Measurements from ENCODE around the gene CACNA1A.

CACNA1A gene

GRCh38 chr19:13484166-13484565, 22.1 kb downstream of the CACNA1A start:
- no peak overlapping the region for H4K8ac ChIP-seq (ENCODE audit: low read depth, low read length)
- no peak overlapping the region for H3K27ac ChIP-seq (ENCODE audit: low read depth, low read length)
- no peaks in the 10 kb centered on the region for H3K4me1 ChIP-seq (ENCODE audit: control insufficient read depth in 1 of 2, insufficient read depth in 2 of 2, low read length in 2 of 2)
- no peaks in the 10 kb centered on the region for H3K27me3 ChIP-seq (ENCODE audit: insufficient read depth, low read length)
- H2BK120ac ChIP-seq (ENCODE audit: insufficient read depth, low read length, poor library complexity): no peak overlapping the region
- H3K79me1 ChIP-seq (ENCODE audit: low read length): no peaks in the 10 kb centered on the region
- H2AK5ac ChIP-seq (ENCODE audit: low read length): no peak overlapping the region
- no peak overlapping the region for H3K4ac ChIP-seq (ENCODE audit: low read depth, low read length)
- no peak overlapping the region for H4K12ac ChIP-seq (ENCODE audit: low read depth, low read length)
- H3K4me3 ChIP-seq (ENCODE audit: low read depth, low read length): no peak overlapping the region
- H3K9ac ChIP-seq (ENCODE audit: low read length): no peak overlapping the region
- H3K18ac ChIP-seq (ENCODE audit: low read length): no peak overlapping the region
- no peaks in the 10 kb centered on the region for H3K36me3 ChIP-seq (ENCODE audit: control insufficient read depth in 1 of 2, insufficient read depth in 2 of 2, low read length in 2 of 2)
- no peak overlapping the region for H3K4me2 ChIP-seq (ENCODE audit: low read length)
- DNase-seq: no peak
- H2BK5ac ChIP-seq (ENCODE audit: low read depth, low read length, poor library complexity): no peak overlapping the region
- H2BK12ac ChIP-seq (ENCODE audit: low read length): no peak overlapping the region
- H3K14ac ChIP-seq (ENCODE audit: low read length): no peak overlapping the region
- H3K79me2 ChIP-seq (ENCODE audit: control insufficient read depth, insufficient read depth, low read length, poor library complexity): no peaks in the 10 kb centered on the region
- H3K23ac ChIP-seq (ENCODE audit: low read length): no peak overlapping the region
- no peaks in the 10 kb centered on the region for H3K9me3 ChIP-seq (ENCODE audit: insufficient read depth, low read depth, low read length)
- no peak overlapping the region for H4K91ac ChIP-seq (ENCODE audit: low read depth, low read length)
- no peak overlapping the region for H2AFZ ChIP-seq (ENCODE audit: insufficient read depth, low read length, poor library complexity)
- no CpG with 5 or more reads among the region's 1 CpG for WGBS (ENCODE audit: extremely low coverage, insufficient coverage, insufficient read length)

- Histone ChIP-seq H3K79me1 (ENCODE audit: low read length) (no peaks in the 10 kb centered on the region), H3K79me2 (ENCODE audit: control insufficient read depth, insufficient read depth, low read length, poor library complexity) (no peaks in the 10 kb centered on the region), H4K8ac (ENCODE audit: low read depth, low read length) (no peak overlapping the region), H3K27me3 (ENCODE audit: insufficient read depth, low read length) (no peaks in the 10 kb centered on the region), H3K4me3 (ENCODE audit: low read depth, low read length) (no peak overlapping the region), H3K4me1 (ENCODE audit: control insufficient read depth in 1 of 2, insufficient read depth in 2 of 2, low read length in 2 of 2) (no peaks in the 10 kb centered on the region), H3K4ac (ENCODE audit: low read depth, low read length) (no peak overlapping the region), H3K36me3 (ENCODE audit: control insufficient read depth in 1 of 2, insufficient read depth in 2 of 2, low read length in 2 of 2) (no peaks in the 10 kb centered on the region), H3K4me2 (ENCODE audit: low read length) (no peak overlapping the region), H4K91ac (ENCODE audit: low read depth, low read length) (no peak overlapping the region), H2AFZ (ENCODE audit: insufficient read depth, low read length, poor library complexity) (no peak overlapping the region), H2BK120ac (ENCODE audit: insufficient read depth, low read length, poor library complexity) (no peak overlapping the region), H3K14ac (ENCODE audit: low read length) (no peak overlapping the region), H4K12ac (ENCODE audit: low read depth, low read length) (no peak overlapping the region), H3K18ac (ENCODE audit: low read length) (no peak overlapping the region), H2BK12ac (ENCODE audit: low read length) (no peak overlapping the region), H2AK5ac (ENCODE audit: low read length) (no peak overlapping the region), H2BK5ac (ENCODE audit: low read depth, low read length, poor library complexity) (no peak overlapping the region), H3K23ac (ENCODE audit: low read length) (no peak overlapping the region), H3K27ac (ENCODE audit: low read depth, low read length) (no peak overlapping the region), H3K9me3 (ENCODE audit: insufficient read depth, low read depth, low read length) (no peaks in the 10 kb centered on the region), H3K9ac (ENCODE audit: low read length) (no peak overlapping the region)
- WGBS (ENCODE audit: extremely low coverage, insufficient coverage, insufficient read length): no CpG with 5 or more reads among the region's 5 CpGs
- DNase-seq: no peak
Observed at GRCh38 chr19:13483215-13483614, 23.1 kb downstream of the CACNA1A start.

- Histone ChIP-seq H2AK5ac (ENCODE audit: low read length) (no peak overlapping the region), H2BK12ac (ENCODE audit: low read length) (no peak overlapping the region), H3K27ac (ENCODE audit: low read depth, low read length) (no peak overlapping the region), H3K18ac (ENCODE audit: low read length) (no peak overlapping the region), H4K12ac (ENCODE audit: low read depth, low read length) (no peak overlapping the region), H4K91ac (ENCODE audit: low read depth, low read length) (no peak overlapping the region), H3K4ac (ENCODE audit: low read depth, low read length) (no peak overlapping the region), H3K4me3 (ENCODE audit: low read depth, low read length) (no peak overlapping the region), H3K4me2 (ENCODE audit: low read length) (no peak overlapping the region), H3K9ac (ENCODE audit: low read length) (no peak overlapping the region), H3K79me1 (ENCODE audit: low read length) (no peaks in the 10 kb centered on the region), H3K9me3 (ENCODE audit: insufficient read depth, low read depth, low read length) (peaks cover 11% of the 10 kb centered on the region), H3K4me1 (ENCODE audit: control insufficient read depth in 1 of 2, insufficient read depth in 2 of 2, low read length in 2 of 2) (no peaks in the 10 kb centered on the region), H2AFZ (ENCODE audit: insufficient read depth, low read length, poor library complexity) (no peak overlapping the region), H2BK120ac (ENCODE audit: insufficient read depth, low read length, poor library complexity) (no peak overlapping the region), H3K23ac (ENCODE audit: low read length) (no peak overlapping the region), H2BK5ac (ENCODE audit: low read depth, low read length, poor library complexity) (no peak overlapping the region), H3K36me3 (ENCODE audit: control insufficient read depth in 1 of 2, insufficient read depth in 2 of 2, low read length in 2 of 2) (no peaks in the 10 kb centered on the region), H3K14ac (ENCODE audit: low read length) (no peak overlapping the region), H3K27me3 (ENCODE audit: insufficient read depth, low read length) (no peaks in the 10 kb centered on the region), H4K8ac (ENCODE audit: low read depth, low read length) (no peak overlapping the region), H3K79me2 (ENCODE audit: control insufficient read depth, insufficient read depth, low read length, poor library complexity) (no peaks in the 10 kb centered on the region)
- no CpG with 5 or more reads among the region's 2 CpGs for WGBS (ENCODE audit: extremely low coverage, insufficient coverage, insufficient read length)
- DNase-seq: no peak
Observed at GRCh38 chr19:13478576-13478975, 27.7 kb downstream of the CACNA1A start.

- no peak overlapping the region for H2AFZ ChIP-seq (ENCODE audit: insufficient read depth, low read length, poor library complexity)
- H3K9me3 ChIP-seq (ENCODE audit: insufficient read depth, low read depth, low read length): peaks cover 11% of the 10 kb centered on the region
- H3K79me2 ChIP-seq (ENCODE audit: control insufficient read depth, insufficient read depth, low read length, poor library complexity): no peaks in the 10 kb centered on the region
- H3K36me3 ChIP-seq (ENCODE audit: control insufficient read depth in 1 of 2, insufficient read depth in 2 of 2, low read length in 2 of 2): no peaks in the 10 kb centered on the region
- no peak for DNase-seq
- H2BK120ac ChIP-seq (ENCODE audit: insufficient read depth, low read length, poor library complexity): no peak overlapping the region
- H3K79me1 ChIP-seq (ENCODE audit: low read length): no peaks in the 10 kb centered on the region
- WGBS (ENCODE audit: extremely low coverage, insufficient coverage, insufficient read length): no CpG with 5 or more reads among the region's 1 CpG
- H3K18ac ChIP-seq (ENCODE audit: low read length): no peak overlapping the region
- no peak overlapping the region for H3K4me2 ChIP-seq (ENCODE audit: low read length)
- no peak overlapping the region for H2AK5ac ChIP-seq (ENCODE audit: low read length)
- H3K4me3 ChIP-seq (ENCODE audit: low read depth, low read length): no peak overlapping the region
- no peak overlapping the region for H3K23ac ChIP-seq (ENCODE audit: low read length)
- no peak overlapping the region for H3K14ac ChIP-seq (ENCODE audit: low read length)
- H4K8ac ChIP-seq (ENCODE audit: low read depth, low read length): no peak overlapping the region
- no peaks in the 10 kb centered on the region for H3K4me1 ChIP-seq (ENCODE audit: control insufficient read depth in 1 of 2, insufficient read depth in 2 of 2, low read length in 2 of 2)
- no peak overlapping the region for H2BK5ac ChIP-seq (ENCODE audit: low read depth, low read length, poor library complexity)
- H3K27ac ChIP-seq (ENCODE audit: low read depth, low read length): no peak overlapping the region
- H2BK12ac ChIP-seq (ENCODE audit: low read length): no peak overlapping the region
- H3K27me3 ChIP-seq (ENCODE audit: insufficient read depth, low read length): no peaks in the 10 kb centered on the region
- no peak overlapping the region for H3K9ac ChIP-seq (ENCODE audit: low read length)
- H4K12ac ChIP-seq (ENCODE audit: low read depth, low read length): no peak overlapping the region
- no peak overlapping the region for H3K4ac ChIP-seq (ENCODE audit: low read depth, low read length)
- H4K91ac ChIP-seq (ENCODE audit: low read depth, low read length): no peak overlapping the region
Observed at GRCh38 chr19:13476071-13476470, 30.2 kb downstream of the CACNA1A start.

Data from trophoblast cell (in vitro differentiated cells and primary cell).